ENCODE measurements around the gene APBA1. TPM values are rescaled to one million over a fixed set of nuclear protein-coding genes. Genes with fewer than 3 reads are reported as not detected.

APBA1 gene
- polyA plus RNA-seq, 3 donors, result 1.6 TPM; not detected in 2

GRCh38 chr9:69554945-69555344 is 117.2 kb downstream of the APBA1 start:
- no peaks in the 10 kb centered on the region for H3K9me3 Mint-ChIP-seq
- Histone ChIP-seq H4K20me1 (ENCODE audit: insufficient read depth, low read length) (no peaks in the 10 kb centered on the region), H3K9me3 (replicated peaks in 1 of 2; ENCODE audit: control insufficient read depth in 1 of 2, insufficient read depth in 1 of 2, low read length in 2 of 2) (no peaks in the 10 kb centered on the region), H3K27ac (ENCODE audit: low read depth in 1 of 2, low read length in 2 of 2) (no peak overlapping the region), H3K4me1 (ENCODE audit: control insufficient read depth in 1 of 2, insufficient read depth in 2 of 2, low read length in 2 of 2) (no peaks in the 10 kb centered on the region), H3K4me2 (replicated peaks; ENCODE audit: extremely low read depth, low read length, poor library complexity, severe bottlenecking) (no peak overlapping the region), H3K79me2 (ENCODE audit: insufficient read depth, low read length) (no peaks in the 10 kb centered on the region), H3K27me3 (ENCODE audit: control insufficient read depth in 2 of 2, insufficient read depth in 2 of 2, low read length in 2 of 2) (no peaks in the 10 kb centered on the region), H3K36me3 (replicated peaks in 1 of 2; ENCODE audit: control insufficient read depth in 1 of 2, insufficient read depth in 2 of 2, low read length in 2 of 2) (no peaks in the 10 kb centered on the region), H3K9ac (ENCODE audit: insufficient read depth, low read length, poor library complexity, severe bottlenecking) (no peak overlapping the region), H2AFZ (ENCODE audit: insufficient read depth, low read depth, low read length, poor library complexity, severe bottlenecking) (no peak overlapping the region), H3K4me3 (replicated peaks in 1 of 3; ENCODE audit: low read depth in 2 of 3, low read length in 3 of 3) (no peak overlapping the region)
- H3K4me3 Mint-ChIP-seq, result no peak overlapping the region
- no CpG with 5 or more reads among the region's 6 CpGs for WGBS (ENCODE audit: insufficient coverage)
- no peaks in the 10 kb centered on the region for H3K4me1 Mint-ChIP-seq
- intact Hi-C loops (cut with micrococcal nuclease), result no loop called here
- TF ChIP-seq CTCF (IDR thresholded peaks at IDR 0.05), result no peak
- H3K36me3 Mint-ChIP-seq, result no peaks in the 10 kb centered on the region
- DNase-seq, result no peak
- H3K27ac Mint-ChIP-seq, result no peak overlapping the region
- H3K27me3 Mint-ChIP-seq (ENCODE audit: low read depth in 3 of 3), result peaks cover 0 to 4% (median 0%) of the 10 kb centered on the region in 3 donors

- Mint-ChIP-seq H3K4me3 (no peak overlapping the region), H3K4me1 (peaks cover 4% of the 10 kb centered on the region), H3K9me3 (no peaks in the 10 kb centered on the region), H3K36me3 (no peaks in the 10 kb centered on the region), H3K27me3 (ENCODE audit: low read depth in 3 of 3) (peaks cover 0 to 2% (median 0%) of the 10 kb centered on the region in 3 donors), H3K27ac (no peak overlapping the region)
- Histone ChIP-seq H3K36me3 (replicated peaks in 1 of 2; ENCODE audit: control insufficient read depth in 1 of 2, insufficient read depth in 2 of 2, low read length in 2 of 2) (no peaks in the 10 kb centered on the region), H3K79me2 (ENCODE audit: insufficient read depth, low read length) (no peaks in the 10 kb centered on the region), H3K4me1 (ENCODE audit: control insufficient read depth in 1 of 2, insufficient read depth in 2 of 2, low read length in 2 of 2) (no peaks in the 10 kb centered on the region), H3K9ac (ENCODE audit: insufficient read depth, low read length, poor library complexity, severe bottlenecking) (no peak overlapping the region), H3K27ac (ENCODE audit: low read depth in 1 of 2, low read length in 2 of 2) (no peak overlapping the region), H3K9me3 (replicated peaks in 1 of 2; ENCODE audit: control insufficient read depth in 1 of 2, insufficient read depth in 1 of 2, low read length in 2 of 2) (no peaks in the 10 kb centered on the region), H2AFZ (ENCODE audit: insufficient read depth, low read depth, low read length, poor library complexity, severe bottlenecking) (no peak overlapping the region), H4K20me1 (ENCODE audit: insufficient read depth, low read length) (no peaks in the 10 kb centered on the region), H3K27me3 (ENCODE audit: control insufficient read depth in 2 of 2, insufficient read depth in 2 of 2, low read length in 2 of 2) (no peaks in the 10 kb centered on the region), H3K4me3 (replicated peaks in 1 of 3; ENCODE audit: low read depth in 2 of 3, low read length in 3 of 3) (no peak overlapping the region), H3K4me2 (replicated peaks; ENCODE audit: extremely low read depth, low read length, poor library complexity, severe bottlenecking) (no peak overlapping the region)
- DNase-seq, result peak in 1 of 3 donors; percentile 15
- intact Hi-C loops (cut with micrococcal nuclease), result no loop called here
- peak; percentile 82 for TF ChIP-seq CTCF (IDR thresholded peaks at IDR 0.05)
- 85% methylated on average over 3 of the region's 14 CpGs for WGBS (ENCODE audit: insufficient coverage)
These were observed 122.6 kb downstream of the APBA1 start for GRCh38 chr9:69549310-69550202.
